ENCODE measurements around the gene PPP1R13L. TPM values are rescaled to one million over a fixed set of nuclear protein-coding genes. Genes with fewer than 3 reads are reported as not detected.
A peak's percentile ranks its signal among the peaks of the same experiment; 100 is the strongest.
"Not testable (repeated sequence)": the region's sequence is repeated elsewhere in the genome, so short reads cannot be mapped to it uniquely, and the experiment has no call there.

Gene PPP1R13L
- total RNA-seq, 1 experiment from 2014 or later, result 5.1 TPM

- Histone ChIP-seq H3K9me3 (replicated peaks) (no peaks in the 10 kb centered on the region), H3K27ac (peak within 1 kb of the TSS; percentile 88), H3K27me3 (replicated peaks) (no peaks in the 10 kb centered on the region), H3K4me3 (peak within 1 kb of the TSS; percentile 61), H3K36me3 (peaks cover 33% of the 10 kb centered on the region), H3K4me1 (replicated peaks) (peaks cover 33% of the 10 kb centered on the region)
- DNase-seq (ENCODE audit: low read depth in 1 of 2, low spot score in 2 of 2), result peak; percentile 94 to 96
Measured at GRCh38 chr19:45423589-45424190, 18.8 kb upstream of the PPP1R13L start, which contains the start of gene ERCC1. Gene ERCC1, minus strand, starts transcription at chr19:45423917. Its CDS starts 543 bp downstream, at chr19:45423374.

- H3K27ac ChIP-seq, result no peak overlapping the region
Measured at GRCh38 chr19:45423033-45423588, 18.2 kb upstream of the PPP1R13L start.

GRCh38 chr19:45421947-45422498, 17.2 kb upstream of the PPP1R13L start:
- Histone ChIP-seq H3K27ac (no peak overlapping the region), H3K27me3 (replicated peaks) (no peaks in the 10 kb centered on the region), H3K4me1 (replicated peaks) (peaks cover 21% of the 10 kb centered on the region), H3K4me3 (no peak overlapping the region), H3K36me3 (peaks cover 50% of the 10 kb centered on the region), H3K9me3 (replicated peaks) (no peaks in the 10 kb centered on the region)
- no peak for DNase-seq (ENCODE audit: low read depth in 1 of 2, low spot score in 2 of 2)

More at GRCh38 chr19:45423033-45423588, 18.2 kb upstream of the PPP1R13L start:
- Histone ChIP-seq H3K4me1 (replicated peaks) (peaks cover 28% of the 10 kb centered on the region), H3K9me3 (replicated peaks) (no peaks in the 10 kb centered on the region), H3K36me3 (peaks cover 39% of the 10 kb centered on the region), H3K27me3 (replicated peaks) (no peaks in the 10 kb centered on the region), H3K4me3 (peak overlapping the region; percentile 61)
- DNase-seq (ENCODE audit: low read depth in 1 of 2, low spot score in 2 of 2), result no peak

GRCh38 chr19:45420871-45421270, 16.0 kb upstream of the PPP1R13L start:
- no peaks in the 10 kb centered on the region for H3K9me3 ChIP-seq (replicated peaks)

GRCh38 chr19:45420356-45420755, 15.5 kb upstream of the PPP1R13L start:
- peaks cover 59% of the 10 kb centered on the region for H3K36me3 ChIP-seq
- no peak for DNase-seq (ENCODE audit: low read depth in 1 of 2, low spot score in 2 of 2)
- H3K27ac ChIP-seq, result no peak overlapping the region
- H3K27me3 ChIP-seq (replicated peaks), result no peaks in the 10 kb centered on the region
- no peaks in the 10 kb centered on the region for H3K9me3 ChIP-seq (replicated peaks)
- H3K4me3 ChIP-seq, result no peak overlapping the region
- peaks cover 16% of the 10 kb centered on the region for H3K4me1 ChIP-seq (replicated peaks)

More at GRCh38 chr19:45420871-45421270, 16.0 kb upstream of the PPP1R13L start:
- Histone ChIP-seq H3K4me3 (no peak overlapping the region), H3K27me3 (replicated peaks) (no peaks in the 10 kb centered on the region), H3K27ac (no peak overlapping the region), H3K4me1 (replicated peaks) (peaks cover 21% of the 10 kb centered on the region), H3K36me3 (peaks cover 55% of the 10 kb centered on the region)
- no peak for DNase-seq (ENCODE audit: low read depth in 1 of 2, low spot score in 2 of 2)

- no peak overlapping the region for H3K4me3 ChIP-seq
- no peaks in the 10 kb centered on the region for H3K27me3 ChIP-seq (replicated peaks)
- H3K36me3 ChIP-seq, result peaks cover 60% of the 10 kb centered on the region
- no peaks in the 10 kb centered on the region for H3K9me3 ChIP-seq (replicated peaks)
- H3K4me1 ChIP-seq (replicated peaks), result peaks cover 11% of the 10 kb centered on the region
- H3K27ac ChIP-seq, result no peak overlapping the region
- DNase-seq (ENCODE audit: low read depth in 1 of 2, low spot score in 2 of 2), result no peak
Measured at GRCh38 chr19:45419895-45420294, 15.0 kb upstream of the PPP1R13L start.

- Histone ChIP-seq H3K9me3 (replicated peaks) (no peaks in the 10 kb centered on the region), H3K27ac (no peak overlapping the region), H3K36me3 (peaks cover 65% of the 10 kb centered on the region), H3K4me3 (no peak overlapping the region), H3K27me3 (replicated peaks) (no peaks in the 10 kb centered on the region), H3K4me1 (replicated peaks) (peaks cover 11% of the 10 kb centered on the region)
- no peak for DNase-seq (ENCODE audit: low read depth in 1 of 2, low spot score in 2 of 2)
Measured at GRCh38 chr19:45419396-45419795, 14.5 kb upstream of the PPP1R13L start.

- Histone ChIP-seq H3K9me3 (replicated peaks) (no peaks in the 10 kb centered on the region), H3K27ac (no peak overlapping the region), H3K4me1 (replicated peaks) (peaks cover 6% of the 10 kb centered on the region), H3K36me3 (peaks cover 71% of the 10 kb centered on the region), H3K27me3 (replicated peaks) (no peaks in the 10 kb centered on the region), H3K4me3 (no peak overlapping the region)
- DNase-seq (ENCODE audit: low read depth in 1 of 2, low spot score in 2 of 2), result no peak
Measured at GRCh38 chr19:45418802-45419201, 13.9 kb upstream of the PPP1R13L start.

- H3K9me3 ChIP-seq (replicated peaks), result no peaks in the 10 kb centered on the region
- H3K36me3 ChIP-seq, result peaks cover 82% of the 10 kb centered on the region
- no peaks in the 10 kb centered on the region for H3K4me1 ChIP-seq (replicated peaks)
- H3K27me3 ChIP-seq (replicated peaks), result no peaks in the 10 kb centered on the region
- no peak for DNase-seq (ENCODE audit: low read depth in 1 of 2, low spot score in 2 of 2)
- H3K4me3 ChIP-seq, result no peak overlapping the region
- no peak overlapping the region for H3K27ac ChIP-seq
Measured at GRCh38 chr19:45417151-45417550, 12.3 kb upstream of the PPP1R13L start.

GRCh38 chr19:45414468-45414867, 9.6 kb upstream of the PPP1R13L start:
- Histone ChIP-seq H3K4me1 (replicated peaks) (no peaks in the 10 kb centered on the region), H3K36me3 (peaks cover 84% of the 10 kb centered on the region)
- no peak for DNase-seq (ENCODE audit: low read depth in 1 of 2, low spot score in 2 of 2)

GRCh38 chr19:45413497-45413896, 8.6 kb upstream of the PPP1R13L start:
- Histone ChIP-seq H3K27ac (no peak overlapping the region), H3K4me3 (no peak overlapping the region), H3K4me1 (replicated peaks) (no peaks in the 10 kb centered on the region), H3K36me3 (peaks cover 82% of the 10 kb centered on the region), H3K9me3 (replicated peaks) (no peaks in the 10 kb centered on the region), H3K27me3 (replicated peaks) (no peaks in the 10 kb centered on the region)
- no peak for DNase-seq (ENCODE audit: low read depth in 1 of 2, low spot score in 2 of 2)

More at GRCh38 chr19:45414468-45414867, 9.6 kb upstream of the PPP1R13L start:
- Histone ChIP-seq H3K27me3 (replicated peaks) (no peaks in the 10 kb centered on the region), H3K4me3 (no peak overlapping the region), H3K9me3 (replicated peaks) (no peaks in the 10 kb centered on the region), H3K27ac (no peak overlapping the region)

GRCh38 chr19:45410330-45410729, 5.5 kb upstream of the PPP1R13L start:
- not testable (repeated sequence) for H3K27ac ChIP-seq; H3K9me3 ChIP-seq (replicated peaks); H3K27me3 ChIP-seq (replicated peaks); DNase-seq (ENCODE audit: low read depth in 1 of 2, low spot score in 2 of 2); H3K4me3 ChIP-seq
- Histone ChIP-seq H3K4me1 (replicated peaks) (peaks cover 12% of the 10 kb centered on the region), H3K36me3 (peaks cover 65% of the 10 kb centered on the region)

GRCh38 chr19:45409557-45409920, 4.7 kb upstream of the PPP1R13L start:
- no peak overlapping the region for H3K27ac ChIP-seq
- H3K36me3 ChIP-seq, result peaks cover 61% of the 10 kb centered on the region
- no peaks in the 10 kb centered on the region for H3K9me3 ChIP-seq (replicated peaks)
- DNase-seq (ENCODE audit: low read depth in 1 of 2, low spot score in 2 of 2), result no peak
- no peak overlapping the region for H3K4me3 ChIP-seq
- no peaks in the 10 kb centered on the region for H3K27me3 ChIP-seq (replicated peaks)
- peaks cover 20% of the 10 kb centered on the region for H3K4me1 ChIP-seq (replicated peaks)

GRCh38 chr19:45408830-45409556, 4.1 kb upstream of the PPP1R13L start:
- DNase-seq (ENCODE audit: low read depth in 1 of 2, low spot score in 2 of 2), result no peak
- Histone ChIP-seq H3K4me1 (replicated peaks) (peaks cover 20% of the 10 kb centered on the region), H3K27me3 (replicated peaks) (no peaks in the 10 kb centered on the region), H3K36me3 (peaks cover 55% of the 10 kb centered on the region), H3K9me3 (replicated peaks) (no peaks in the 10 kb centered on the region), H3K4me3 (no peak overlapping the region), H3K27ac (no peak overlapping the region)

Data from SJSA1 (cell line).